CD14-positive monocyte (primary cell): Measurements from ENCODE around the gene GBP1. TPM values are rescaled to one million over a fixed set of nuclear protein-coding genes. Genes with fewer than 3 reads are reported as not detected.
A peak's percentile ranks its signal among the peaks of the same experiment; 100 is the strongest.

ENCODE experiments used
- DNase-seq, 3 donors: peaks; one replicate each; pipeline ENCODE4 v3.0.0-alpha.2; 2011 to 2022
- H2AFZ ChIP-seq: 2 replicates; pipeline ENCODE4 v1.6.0; 2012; ENCODE audit warnings: mild to moderate bottlenecking, low read depth, low read length, inconsistent platforms; ENCODE audit not compliant: insufficient read depth, poor library complexity, severe bottlenecking
- H3K27ac ChIP-seq, 2 donors: 1 replicate in 1 of 2; 2 replicates in 1 of 2; pipeline ENCODE4 v1.5.1; 2012 to 2013; ENCODE audit warnings: low read length in 2 of 2, control low read depth in 1 of 2, inconsistent platforms in 1 of 2, low read depth in 1 of 2, mild to moderate bottlenecking in 1 of 2
- H3K27me3 ChIP-seq, 2 donors: one replicate each; pipeline versions ENCODE4 v1.6.0 to v1.6.1; 2011 to 2013; ENCODE audit warnings: low read length in 2 of 2; ENCODE audit not compliant: control insufficient read depth in 2 of 2, insufficient read depth in 2 of 2
- H3K36me3 ChIP-seq, 2 donors: replicated peaks in 1 of 2; 1 replicate in 1 of 2; 2 replicates in 1 of 2; pipeline versions ENCODE4 v1.5.1 to v1.6.1; 2012 to 2013; ENCODE audit warnings: low read length in 2 of 2, control low read depth in 1 of 2, inconsistent platforms in 1 of 2, mild to moderate bottlenecking in 1 of 2; ENCODE audit not compliant: insufficient read depth in 2 of 2, control insufficient read depth in 1 of 2
- H3K4me1 ChIP-seq, 2 donors: 1 replicate in 1 of 2; 2 replicates in 1 of 2; pipeline versions ENCODE4 v1.5.1 to v1.6.1; 2012 to 2013; ENCODE audit warnings: low read length in 2 of 2, control low read depth in 1 of 2, inconsistent platforms in 1 of 2, mild to moderate bottlenecking in 1 of 2, moderate library complexity in 1 of 2; ENCODE audit not compliant: insufficient read depth in 2 of 2, control insufficient read depth in 1 of 2
- H3K4me2 ChIP-seq: replicated peaks from 2 replicates; pipeline ENCODE3; 2012; ENCODE audit warnings: low read length, moderate library complexity, mild to moderate bottlenecking; ENCODE audit not compliant: poor library complexity, severe bottlenecking; ENCODE audit errors: extremely low read depth
- H3K4me3 ChIP-seq, 3 experiments: fragments of 200-600 bp in 1 of 3; sonication (generic) in 1 of 3; replicated peaks in 1 of 3; 1 replicate in 2 of 3; 2 replicates in 1 of 3; pipeline ENCODE4 v1.5.1; 2011 to 2013; ENCODE audit warnings: low read length in 3 of 3, mild to moderate bottlenecking in 3 of 3, control low read depth in 2 of 3, low read depth in 2 of 3, inconsistent platforms in 1 of 3, moderate library complexity in 1 of 3
- H3K79me2 ChIP-seq: 2 replicates; pipeline ENCODE4 v1.6.0; 2012; ENCODE audit warnings: mild to moderate bottlenecking, control low read depth, inconsistent platforms, low read length, moderate library complexity; ENCODE audit not compliant: insufficient read depth
- H3K9ac ChIP-seq: 2 replicates; pipeline ENCODE4 v1.6.0; 2017; ENCODE audit warnings: low read length, mild to moderate bottlenecking; ENCODE audit not compliant: insufficient read depth, poor library complexity, severe bottlenecking
- H3K9me3 ChIP-seq, 2 donors: replicated peaks in 1 of 2; 1 replicate in 1 of 2; 2 replicates in 1 of 2; pipeline versions ENCODE4 v1.5.1 to v1.6.1; 2012 to 2013; ENCODE audit warnings: low read length in 2 of 2, control low read depth in 1 of 2; ENCODE audit not compliant: control insufficient read depth in 1 of 2, insufficient read depth in 1 of 2
- H4K20me1 ChIP-seq: 2 replicates; pipeline ENCODE4 v1.6.0; 2012; ENCODE audit warnings: mild to moderate bottlenecking, low read length, control low read depth, moderate library complexity; ENCODE audit not compliant: insufficient read depth
- H3K27ac Mint-ChIP-seq, 7 donors: one replicate each; pipeline ENCODE4 v1.8.0; 2020; ENCODE audit warnings: mild to moderate bottlenecking in 7 of 7, mixed read lengths in 7 of 7, moderate library complexity in 6 of 7, inconsistent platforms in 2 of 7
- H3K27me3 Mint-ChIP-seq, 3 donors: one replicate each; pipeline ENCODE4 v1.8.0; 2021 to 2022; ENCODE audit warnings: low read depth in 3 of 3, mild to moderate bottlenecking in 3 of 3, mixed read lengths in 3 of 3, moderate library complexity in 3 of 3, inconsistent platforms in 1 of 3
- H3K36me3 Mint-ChIP-seq, 2 donors: one replicate each; pipeline ENCODE4 v1.8.0; 2020; ENCODE audit warnings: mixed read lengths in 2 of 2, inconsistent platforms in 1 of 2, mild to moderate bottlenecking in 1 of 2
- H3K4me1 Mint-ChIP-seq: one replicate; pipeline ENCODE4 v1.8.0; 2020; ENCODE audit warnings: mild to moderate bottlenecking, mixed read lengths
- H3K4me3 Mint-ChIP-seq, 2 donors: one replicate each; pipeline ENCODE4 v1.8.0; 2020; ENCODE audit warnings: mild to moderate bottlenecking in 2 of 2, mixed read lengths in 2 of 2, moderate library complexity in 1 of 2
- H3K9me3 Mint-ChIP-seq, 7 donors: one replicate each; pipeline ENCODE4 v1.8.0; 2020 to 2022; ENCODE audit warnings: mixed read lengths in 7 of 7, mild to moderate bottlenecking in 6 of 7, moderate library complexity in 6 of 7, inconsistent platforms in 2 of 7
- WGBS: methylation state at CpG from one replicate; pipeline ENCODE4 v1.1.5; 2013; ENCODE audit warnings: missing lambda C conversion rate; ENCODE audit not compliant: insufficient coverage; 5-methylcytosine and 5-hydroxymethylcytosine counted together
- intact Hi-C, 2 donors: fragments of 100-400 bp; cut with micrococcal nuclease; formaldehyde crosslinking; loops; one replicate each; pipeline versions ENCODE4 v1.15.0 to v1.15.1; 2023
- polyA plus RNA-seq, 3 donors: library from polyadenylated mRNA; depleted of rRNA in 1 of 3; unstranded in 2 of 3; stranded (reverse) in 1 of 3; fragments of 300-500 nt in 2 of 3; fragments of >200 nt in 1 of 3; fragmentation: Illumina TruSeq in 2 of 3; gene quantifications; 1 replicate in 2 of 3; 2 replicates in 1 of 3; pipeline ENCODE4 v1.2.3, GENCODE V29; 2012 to 2021
- TF ChIP-seq, protein P1 (sequence below): fragments of 200-600 bp; IDR thresholded peaks from one replicate; pipeline ENCODE4 v1.8.0; 2022; ENCODE audit warnings: antibody characterized with exemption, mild to moderate bottlenecking

The GBP1 gene
- polyA plus RNA-seq, 3 donors = 19.5 to 35.2 (median 23.7) TPM

- peak overlapping the region in 1 of 2 donors; percentile 20 for H3K4me3 Mint-ChIP-seq
- no peak for DNase-seq
- Histone ChIP-seq H4K20me1 (no peaks in the 10 kb centered on the region), H3K27me3 (no peaks in the 10 kb centered on the region), H3K9ac (no peak overlapping the region), H3K79me2 (no peaks in the 10 kb centered on the region), H3K9me3 (no peaks in the 10 kb centered on the region), H2AFZ (no peak overlapping the region), H3K4me1 (no peaks in the 10 kb centered on the region), H3K27ac (no peak overlapping the region), H3K4me2 (no peak overlapping the region), H3K4me3 (no peak overlapping the region), H3K36me3 (no peaks in the 10 kb centered on the region)
- peaks cover 0 to 3% (median 0%) of the 10 kb centered on the region in 7 donors for H3K9me3 Mint-ChIP-seq
- WGBS = 82% methylated on average over 7 of the region's 10 CpGs
- no peaks in the 10 kb centered on the region for H3K27me3 Mint-ChIP-seq
- peaks cover 2% of the 10 kb centered on the region for H3K4me1 Mint-ChIP-seq
- H3K36me3 Mint-ChIP-seq = no peaks in the 10 kb centered on the region
- TF ChIP-seq, protein P1, sequence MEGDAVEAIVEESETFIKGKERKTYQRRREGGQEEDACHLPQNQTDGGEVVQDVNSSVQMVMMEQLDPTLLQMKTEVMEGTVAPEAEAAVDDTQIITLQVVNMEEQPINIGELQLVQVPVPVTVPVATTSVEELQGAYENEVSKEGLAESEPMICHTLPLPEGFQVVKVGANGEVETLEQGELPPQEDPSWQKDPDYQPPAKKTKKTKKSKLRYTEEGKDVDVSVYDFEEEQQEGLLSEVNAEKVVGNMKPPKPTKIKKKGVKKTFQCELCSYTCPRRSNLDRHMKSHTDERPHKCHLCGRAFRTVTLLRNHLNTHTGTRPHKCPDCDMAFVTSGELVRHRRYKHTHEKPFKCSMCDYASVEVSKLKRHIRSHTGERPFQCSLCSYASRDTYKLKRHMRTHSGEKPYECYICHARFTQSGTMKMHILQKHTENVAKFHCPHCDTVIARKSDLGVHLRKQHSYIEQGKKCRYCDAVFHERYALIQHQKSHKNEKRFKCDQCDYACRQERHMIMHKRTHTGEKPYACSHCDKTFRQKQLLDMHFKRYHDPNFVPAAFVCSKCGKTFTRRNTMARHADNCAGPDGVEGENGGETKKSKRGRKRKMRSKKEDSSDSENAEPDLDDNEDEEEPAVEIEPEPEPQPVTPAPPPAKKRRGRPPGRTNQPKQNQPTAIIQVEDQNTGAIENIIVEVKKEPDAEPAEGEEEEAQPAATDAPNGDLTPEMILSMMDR = no peak
- intact Hi-C loops = loop anchor here in 1 of 2 donors (10.0 kb wide), 1 partner anchor 366 kb away; no protein-coding TSS in a partner anchor
- no peak overlapping the region for H3K27ac Mint-ChIP-seq
Observed at GRCh38 chr1:89088572-89088971, 23.6 kb upstream of the GBP1 start.

- Histone ChIP-seq H3K27me3 (no peaks in the 10 kb centered on the region), H2AFZ (no peak overlapping the region), H3K4me1 (no peaks in the 10 kb centered on the region), H3K9me3 (no peaks in the 10 kb centered on the region), H3K36me3 (no peaks in the 10 kb centered on the region), H3K4me3 (no peak overlapping the region), H4K20me1 (no peaks in the 10 kb centered on the region), H3K79me2 (no peaks in the 10 kb centered on the region), H3K27ac (no peak overlapping the region), H3K9ac (no peak overlapping the region), H3K4me2 (no peak overlapping the region)
- Mint-ChIP-seq H3K4me1 (peaks cover 2% of the 10 kb centered on the region), H3K4me3 (no peak overlapping the region), H3K27me3 (no peaks in the 10 kb centered on the region), H3K36me3 (no peaks in the 10 kb centered on the region), H3K9me3 (peaks cover 0 to 3% (median 0%) of the 10 kb centered on the region in 7 donors), H3K27ac (no peak overlapping the region)
- no peak for DNase-seq
- TF ChIP-seq, protein P1 = no peak
- intact Hi-C loops = loop anchor here in 1 of 2 donors (10.0 kb wide), 1 partner anchor 368 kb away; no protein-coding TSS in a partner anchor
- WGBS = 96% methylated on average over 5 of the region's 8 CpGs
Observed at GRCh38 chr1:89087241-89087640, 22.2 kb upstream of the GBP1 start.
